Ecto neural progenitor cell (in vitro differentiated cells): ENCODE results near the gene WNT9B.
"Not testable (repeated sequence)": the region's sequence is repeated elsewhere in the genome, so short reads cannot be mapped to it uniquely, and the experiment has no call there.

Experiments
- DNase-seq: peaks from one replicate; pipeline ENCODE4 v3.0.0-alpha.2; 2018; ENCODE audit warnings: low spot score

WNT9B gene

DNA sequence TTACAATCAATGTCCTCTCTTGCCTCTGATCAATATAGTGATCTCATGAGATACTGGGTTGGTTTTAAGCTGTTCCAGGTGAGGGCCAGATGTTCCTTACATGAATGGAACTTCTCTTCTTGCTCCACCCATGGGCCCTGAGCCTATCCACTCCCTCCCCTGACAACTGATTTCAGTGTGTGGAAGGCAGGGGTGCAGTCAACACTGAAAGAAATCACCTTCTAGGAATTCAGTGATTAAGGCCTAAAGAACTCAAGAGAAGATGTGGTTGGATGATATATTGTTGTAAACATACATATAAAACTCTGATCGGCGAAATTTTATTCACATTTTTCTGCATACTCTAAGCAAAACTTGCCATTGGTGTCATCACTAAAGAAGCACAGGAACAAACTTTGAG lies 64.8 kb downstream of the WNT9B start:
- DNase-seq = no peak

DNA sequence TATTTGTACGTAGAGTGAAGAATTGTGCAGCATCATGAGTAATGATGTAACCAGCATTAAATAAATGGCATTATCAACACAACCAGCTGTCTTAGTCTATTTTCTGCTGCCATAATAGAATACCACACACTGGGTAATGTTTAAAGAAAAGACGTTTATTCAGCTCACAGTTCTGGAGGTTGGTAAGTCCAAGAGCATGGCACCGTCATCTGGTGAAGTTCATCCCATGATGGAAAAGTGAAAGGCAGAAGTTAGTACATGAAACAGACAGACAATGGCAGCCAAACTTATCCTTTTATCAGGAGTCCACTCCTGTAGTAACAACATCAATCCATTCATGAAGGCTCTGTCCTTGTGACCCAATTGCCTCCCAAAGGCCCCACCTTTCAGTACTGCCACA lies 65.2 kb downstream of the WNT9B start:
- DNase-seq = no peak

DNA sequence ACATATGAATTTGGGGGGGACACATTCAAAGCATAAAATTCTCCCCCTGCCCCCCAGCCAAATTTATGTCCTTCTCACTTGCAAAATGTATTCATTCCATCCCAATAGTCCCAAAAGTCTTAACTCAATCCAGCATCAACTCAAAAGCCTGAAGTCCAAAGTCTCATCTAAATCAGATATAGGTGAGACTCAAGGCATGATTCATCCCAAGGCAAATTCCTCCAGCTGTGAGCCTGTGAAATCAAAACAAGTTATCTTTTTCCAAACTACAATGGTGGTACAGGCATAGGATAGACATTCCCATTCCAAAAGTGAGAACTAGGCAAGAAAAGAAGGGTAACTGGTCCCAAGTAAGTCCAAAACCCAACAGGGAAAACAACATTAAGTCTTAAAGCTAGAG lies 65.7 kb downstream of the WNT9B start:
- DNase-seq = no peak

GRCh38 chr17:46917516-46917915 lies 66.1 kb downstream of the WNT9B start:
- no peak for DNase-seq

DNA sequence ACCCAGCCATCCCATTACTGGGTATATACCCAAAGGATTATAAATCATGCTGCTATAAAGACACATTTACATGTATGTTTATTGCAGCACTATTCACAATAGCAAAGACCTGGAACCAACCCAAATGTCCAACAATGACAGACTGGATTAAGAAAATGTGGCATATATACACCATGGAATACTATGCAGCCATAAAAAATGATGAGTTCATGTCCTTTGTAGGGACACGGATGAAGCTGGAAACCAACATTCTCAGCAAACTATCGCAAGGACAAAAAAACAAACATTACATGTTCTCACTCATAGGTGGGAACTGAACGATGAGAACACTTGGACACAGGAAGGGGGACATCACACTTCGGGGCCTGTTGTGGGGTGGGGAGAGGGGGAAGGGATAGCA lies 70.6 kb downstream of the WNT9B start:
- not testable (repeated sequence) for DNase-seq

DNA sequence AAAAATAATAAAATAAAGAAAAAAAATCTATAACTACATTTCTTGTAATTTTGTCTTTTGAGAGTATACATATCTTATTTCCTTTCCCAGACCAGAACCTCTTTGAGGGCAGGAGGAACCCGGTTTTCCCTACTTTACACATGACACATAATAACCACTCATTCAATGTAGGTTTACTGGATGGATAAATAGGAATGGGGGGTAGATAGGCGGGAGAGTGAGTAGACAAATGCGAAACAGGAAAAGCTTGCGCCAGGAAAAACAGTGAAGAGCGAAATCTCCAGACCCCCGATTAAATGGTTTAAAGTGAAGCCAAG lies 71.1 kb downstream of the WNT9B start:
- no peak for DNase-seq

GRCh38 chr17:46922804-46923635 lies 71.6 kb downstream of the WNT9B start, which contains the start of gene GOSR2:
Gene GOSR2, plus strand, starts transcription at chr17:46923160. Its CDS starts 33 bp downstream, at chr17:46923193.
- DNase-seq = peak; percentile 98

GRCh38 chr17:46925185-46925868 lies 73.9 kb downstream of the WNT9B start:
- DNase-seq = no peak

- no peak for DNase-seq
Measured at GRCh38 chr17:46928467-46929261, 77.3 kb downstream of the WNT9B start.

DNA sequence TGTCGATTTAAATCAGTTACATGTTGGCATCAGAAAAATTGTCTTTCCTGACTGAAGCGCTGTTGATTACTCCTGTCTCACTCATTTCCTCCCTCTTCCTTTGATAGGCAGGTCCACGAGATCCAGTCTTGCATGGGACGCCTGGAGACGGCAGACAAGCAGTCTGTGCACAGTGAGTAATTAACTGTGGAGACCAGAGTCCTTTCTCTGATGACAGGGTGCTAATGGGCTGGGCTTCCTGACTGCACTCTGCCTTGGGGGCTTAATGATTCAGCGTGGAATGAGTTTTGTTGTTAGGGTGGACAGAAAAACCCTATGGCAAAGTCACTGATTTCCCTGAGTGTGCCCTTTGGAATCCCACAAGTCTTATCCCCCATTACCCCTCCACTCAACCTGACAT lies 78.0 kb downstream of the WNT9B start:
- no peak for DNase-seq

DNA sequence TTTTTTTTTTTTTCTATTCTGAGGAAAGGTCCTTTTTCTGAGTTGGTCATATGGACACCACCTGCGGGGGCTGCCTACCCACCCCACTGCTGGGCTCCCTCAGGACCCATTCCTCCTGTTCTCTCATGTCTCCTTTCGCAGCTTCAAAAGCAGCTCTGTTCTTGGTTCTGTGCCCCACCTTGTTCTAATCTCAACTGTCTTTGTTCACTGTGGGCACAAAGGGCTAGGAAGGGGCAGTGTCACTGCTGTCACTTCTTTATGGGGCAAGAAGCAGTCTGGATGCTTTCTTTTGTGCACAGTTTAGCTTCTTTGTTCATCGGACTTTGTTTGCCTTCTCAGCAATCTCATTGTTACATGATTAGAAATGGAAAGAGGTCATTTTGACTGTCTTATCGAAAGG lies 78.7 kb downstream of the WNT9B start:
- no peak for DNase-seq

DNA sequence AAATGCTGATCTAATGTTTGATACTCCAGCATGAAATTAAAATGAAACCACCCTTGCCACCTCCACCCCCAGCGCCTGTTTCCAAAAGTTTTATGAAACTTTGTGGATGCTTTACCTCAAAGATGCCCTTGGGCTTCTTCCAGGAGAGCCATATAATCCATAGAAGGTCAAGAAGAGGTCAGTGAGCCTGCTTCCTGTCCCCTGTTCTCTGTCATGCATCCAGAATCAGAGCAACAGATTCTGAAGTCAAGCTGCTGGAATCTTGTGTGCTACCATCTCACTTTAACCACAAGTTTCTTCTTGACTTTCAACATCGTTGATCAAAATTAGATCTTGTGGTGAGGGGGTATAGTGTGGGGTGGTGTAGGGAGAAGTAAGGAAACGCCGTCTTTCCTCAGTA lies 80.2 kb downstream of the WNT9B start:
- DNase-seq = no peak

GRCh38 chr17:46935658-46936266 lies 84.4 kb downstream of the WNT9B start:
- DNase-seq = no peak
